HEK293 (cell line): ENCODE measurements around the gene LRRC4C.

Source experiments
- CTCF ChIA-PET: fragments of 350-600 bp; formaldehyde crosslinking; extraction: SDS; loops from one replicate; lab custom pipeline; 2021; ENCODE audit warnings: antibody characterized with exemption; lab: Yijun Ruan, JAX
- POLR2A ChIA-PET: fragments of 300-600 bp; formaldehyde crosslinking; extraction: SDS; loops from one replicate; lab custom pipeline; 2020; ENCODE audit warnings: antibody characterized with exemption, inconsistent platforms; lab: Yijun Ruan, JAX
- H3K27ac ChIP-seq: fragments of 200-500 bp; sonication (Bioruptor generic); 2 replicates; pipeline ENCODE4 v1.5.1; 2014; ENCODE audit warnings: low read depth, low read length, control low read depth, inconsistent platforms; ENCODE audit errors: extremely low read depth
- H3K36me3 ChIP-seq, 2 experiments: fragments of 200-500 bp in 1 of 2; sonication (Bioruptor generic) in 1 of 2; 1 replicate in 1 of 2; 2 replicates in 1 of 2; pipeline ENCODE4 v1.5.1; 2014 to 2017; ENCODE audit warnings: inconsistent platforms in 2 of 2, low read length in 2 of 2; ENCODE audit not compliant: control insufficient read depth in 2 of 2, insufficient read depth in 1 of 2
- H3K4me1 ChIP-seq: fragments of 200-500 bp; sonication (Bioruptor generic); 2 replicates; pipeline ENCODE4 v1.5.1; 2014; ENCODE audit warnings: mild to moderate bottlenecking, low read length, inconsistent platforms; ENCODE audit not compliant: control insufficient read depth, insufficient read depth
- H3K4me3 ChIP-seq: 2 replicates; pipeline ENCODE4 v1.5.1; 2011; ENCODE audit warnings: low read depth, mild to moderate bottlenecking, control low read depth, low read length, moderate library complexity
- H3K9me3 ChIP-seq: fragments of 200-500 bp; sonication (Bioruptor generic); 2 replicates; pipeline ENCODE4 v1.5.1; 2014; ENCODE audit warnings: low read depth, low read length, inconsistent platforms; ENCODE audit not compliant: control insufficient read depth, insufficient read depth
- HOXA7 ChIP-seq: sonication (generic); formaldehyde crosslinking; IDR thresholded peaks from 2 replicates; pipeline ENCODE4 v1.8.1; 2022; ENCODE audit warnings: missing genetic modification reagents, borderline replicate concordance
- KLF7 ChIP-seq: fragments of 450-650 bp; formaldehyde crosslinking; IDR thresholded peaks from 2 replicates; pipeline ENCODE4 v1.5.1; 2016; ENCODE audit warnings: missing biosample characterization, missing genetic modification characterization, borderline replicate concordance
- SCRT1 ChIP-seq: fragments of 450-650 bp; formaldehyde crosslinking; IDR thresholded peaks from 2 replicates; pipeline ENCODE4 v1.5.1; 2016; ENCODE audit warnings: missing biosample characterization, missing genetic modification characterization, borderline replicate concordance
- TCF7L2 ChIP-seq: IDR thresholded peaks from 2 replicates; pipeline ENCODE4 v1.6.1; 2011; ENCODE audit warnings: low read depth, mild to moderate bottlenecking, inconsistent platforms, low read length, moderate library complexity, borderline replicate concordance
- ZBTB17 ChIP-seq: fragments of 450-650 bp; formaldehyde crosslinking; IDR thresholded peaks from 2 replicates; pipeline ENCODE4 v1.5.1; 2016; ENCODE audit warnings: missing biosample characterization, missing genetic modification characterization
- ZNF157 ChIP-seq: fragments of 450-650 bp; formaldehyde crosslinking; IDR thresholded peaks from 2 replicates; pipeline ENCODE4 v1.5.1; 2016; ENCODE audit warnings: missing biosample characterization, missing genetic modification characterization
- ZNF2 ChIP-seq: fragments of 450-650 bp; formaldehyde crosslinking; IDR thresholded peaks from 2 replicates; pipeline ENCODE4 v1.5.1; 2016; ENCODE audit warnings: missing biosample characterization, missing genetic modification characterization
- ZNF223 ChIP-seq: fragments of 450-650 bp; formaldehyde crosslinking; IDR thresholded peaks from 2 replicates; pipeline ENCODE4 v1.5.1; 2016; ENCODE audit warnings: missing biosample characterization, missing genetic modification characterization
- ZNF23 ChIP-seq: fragments of 450-650 bp; formaldehyde crosslinking; IDR thresholded peaks from 2 replicates; pipeline ENCODE4 v1.5.1; 2016; ENCODE audit warnings: missing biosample characterization, missing genetic modification characterization, borderline replicate concordance
- ZNF24 ChIP-seq: fragments of 450-650 bp; formaldehyde crosslinking; IDR thresholded peaks from 2 replicates; pipeline ENCODE4 v1.5.1; 2016; ENCODE audit warnings: missing biosample characterization, missing genetic modification characterization
- ZNF302 ChIP-seq: fragments of 450-650 bp; formaldehyde crosslinking; IDR thresholded peaks from 2 replicates; pipeline ENCODE4 v1.5.1; 2016; ENCODE audit warnings: missing biosample characterization, missing genetic modification characterization, low read depth
- ZNF335 ChIP-seq: fragments of 450-650 bp; formaldehyde crosslinking; conservative IDR thresholded peaks from 2 replicates; pipeline ENCODE4 v1.5.1; 2016; ENCODE audit warnings: missing biosample characterization, missing genetic modification characterization
- ZNF366 ChIP-seq: fragments of 450-650 bp; formaldehyde crosslinking; conservative IDR thresholded peaks from 2 replicates; pipeline ENCODE4 v1.5.1; 2016; ENCODE audit warnings: missing biosample characterization, missing genetic modification characterization
- ZNF514 ChIP-seq: fragments of 450-650 bp; formaldehyde crosslinking; IDR thresholded peaks from 2 replicates; pipeline ENCODE4 v1.5.1; 2016; ENCODE audit warnings: missing biosample characterization, missing genetic modification characterization
- ZNF529 ChIP-seq: fragments of 450-650 bp; formaldehyde crosslinking; IDR thresholded peaks from 2 replicates; pipeline ENCODE4 v1.5.1; 2017; ENCODE audit warnings: missing genetic modification characterization, missing biosample characterization; ENCODE audit not compliant: insufficient replicate concordance
- ZNF549 ChIP-seq: fragments of 450-650 bp; IDR thresholded peaks from 2 replicates; pipeline ENCODE4 v1.5.1; 2018; ENCODE audit warnings: missing biosample characterization, missing genetic modification characterization, mild to moderate bottlenecking, inconsistent platforms, moderate library complexity
- ZNF558 ChIP-seq: fragments of 450-650 bp; formaldehyde crosslinking; IDR thresholded peaks from 2 replicates; pipeline ENCODE4 v1.5.1; 2016; ENCODE audit warnings: missing biosample characterization, missing genetic modification characterization
- ZNF777 ChIP-seq: fragments of 450-650 bp; formaldehyde crosslinking; IDR thresholded peaks from 2 replicates; pipeline ENCODE4 v1.5.1; 2017; ENCODE audit warnings: missing biosample characterization, missing genetic modification characterization, borderline replicate concordance
- ZNF837 ChIP-seq: fragments of 450-650 bp; formaldehyde crosslinking; IDR thresholded peaks from 2 replicates; pipeline ENCODE4 v1.5.1; 2016; ENCODE audit warnings: missing biosample characterization, missing genetic modification characterization
- TF ChIP-seq, protein P1 (sequence below): fragments of 450-650 bp; formaldehyde crosslinking; IDR thresholded peaks from 2 replicates; pipeline ENCODE4 v1.5.1; 2016; ENCODE audit warnings: missing biosample characterization, missing genetic modification characterization
- TF ChIP-seq, protein P2 (sequence below): fragments of 450-650 bp; formaldehyde crosslinking; IDR thresholded peaks from 2 replicates; pipeline ENCODE4 v1.5.1; 2016; ENCODE audit warnings: missing biosample characterization, missing genetic modification characterization
- TF ChIP-seq, protein P3 (sequence below): fragments of 450-650 bp; formaldehyde crosslinking; optimal IDR thresholded peaks from 2 replicates; pipeline ENCODE3; 2016; ENCODE audit warnings: missing biosample characterization, mild to moderate bottlenecking, missing genetic modification characterization
- TF ChIP-seq, protein P4 (sequence below): fragments of 450-650 bp; formaldehyde crosslinking; IDR thresholded peaks from 2 replicates; pipeline ENCODE4 v1.5.1; 2017; ENCODE audit warnings: missing biosample characterization, missing genetic modification characterization
- TF ChIP-seq, protein P5 (sequence below): fragments of 450-650 bp; formaldehyde crosslinking; IDR thresholded peaks from 2 replicates; pipeline ENCODE4 v1.5.1; 2017; ENCODE audit warnings: missing biosample characterization, missing genetic modification characterization
- TF ChIP-seq, protein P6 (sequence below): fragments of 450-650 bp; formaldehyde crosslinking; conservative IDR thresholded peaks from 2 replicates; pipeline ENCODE4 v1.5.1; 2016; ENCODE audit warnings: low read depth, missing biosample characterization, missing genetic modification characterization

The LRRC4C gene

DNA sequence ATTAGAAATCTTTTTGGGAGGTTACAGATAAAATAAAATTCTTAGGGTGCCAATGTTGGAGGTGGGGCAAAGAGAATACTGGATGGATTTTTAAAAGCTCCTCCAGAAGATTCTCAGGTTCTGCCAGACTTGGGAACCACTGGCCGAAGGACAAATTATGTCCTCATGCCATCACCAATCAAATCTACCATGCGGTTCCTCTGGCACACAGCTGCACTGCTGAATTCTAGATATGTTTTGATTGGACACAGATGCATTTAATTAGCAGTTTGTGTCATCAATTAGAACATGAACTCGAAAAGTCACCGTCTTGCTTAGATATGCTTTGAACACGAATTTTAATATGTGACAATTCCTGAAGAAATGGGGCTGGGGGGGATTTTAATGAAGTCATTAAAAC is 1269.2 kb downstream of the LRRC4C start:
- CTCF ChIA-PET, result no interaction called here
- H3K36me3 ChIP-seq, result no peaks in the 10 kb centered on the region
- H3K4me1 ChIP-seq, result no peaks in the 10 kb centered on the region
- TF ChIP-seq ZNF302 (no peak), KLF7 (tag by site-specific recombination) (no peak), ZNF837 (tag by site-specific recombination) (no peak), ZNF366 (tag by site-specific recombination) (no peak), TCF7L2 (no peak)
- TF ChIP-seq, protein P1, sequence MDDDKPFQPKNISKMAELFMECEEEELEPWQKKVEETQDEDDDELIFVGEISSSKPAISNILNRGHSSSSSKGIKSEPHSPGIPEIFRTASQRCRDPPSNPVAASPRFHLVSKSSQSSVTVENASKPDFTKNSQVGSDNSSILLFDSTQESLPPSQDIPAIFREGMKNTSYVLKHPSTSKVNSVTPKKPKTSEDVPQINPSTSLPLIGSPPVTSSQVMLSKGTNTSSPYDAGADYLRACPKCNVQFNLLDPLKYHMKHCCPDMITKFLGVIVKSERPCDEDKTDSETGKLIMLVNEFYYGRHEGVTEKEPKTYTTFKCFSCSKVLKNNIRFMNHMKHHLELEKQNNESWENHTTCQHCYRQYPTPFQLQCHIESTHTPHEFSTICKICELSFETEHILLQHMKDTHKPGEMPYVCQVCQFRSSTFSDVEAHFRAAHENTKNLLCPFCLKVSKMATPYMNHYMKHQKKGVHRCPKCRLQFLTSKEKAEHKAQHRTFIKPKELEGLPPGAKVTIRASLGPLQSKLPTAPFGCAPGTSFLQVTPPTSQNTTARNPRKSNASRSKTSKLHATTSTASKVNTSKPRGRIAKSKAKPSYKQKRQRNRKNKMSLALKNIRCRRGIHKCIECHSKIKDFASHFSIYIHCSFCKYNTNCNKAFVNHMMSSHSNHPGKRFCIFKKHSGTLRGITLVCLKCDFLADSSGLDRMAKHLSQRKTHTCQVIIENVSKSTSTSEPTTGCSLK (tag by site-specific recombination), result no peak
- TF ChIP-seq, protein P2, sequence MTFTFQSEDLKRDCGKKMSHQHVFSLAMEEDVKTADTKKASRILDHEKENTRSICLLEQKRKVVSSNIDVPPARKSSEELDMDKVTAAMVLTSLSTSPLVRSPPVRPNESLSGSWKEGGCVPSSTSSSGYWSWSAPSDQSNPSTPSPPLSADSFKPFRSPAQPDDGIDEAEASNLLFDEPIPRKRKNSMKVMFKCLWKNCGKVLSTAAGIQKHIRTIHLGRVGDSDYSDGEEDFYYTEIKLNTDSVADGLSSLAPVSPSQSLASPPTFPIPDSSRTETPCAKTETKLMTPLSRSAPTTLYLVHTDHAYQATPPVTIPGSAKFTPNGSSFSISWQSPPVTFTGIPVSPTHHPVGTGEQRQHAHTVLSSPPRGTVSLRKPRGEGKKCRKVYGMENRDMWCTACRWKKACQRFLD (tag by site-specific recombination), result no peak
- no peak overlapping the region for H3K27ac ChIP-seq
- H3K4me3 ChIP-seq, result no peak overlapping the region
- POLR2A ChIA-PET, result no interaction called here
- H3K9me3 ChIP-seq, result no peaks in the 10 kb centered on the region

DNA sequence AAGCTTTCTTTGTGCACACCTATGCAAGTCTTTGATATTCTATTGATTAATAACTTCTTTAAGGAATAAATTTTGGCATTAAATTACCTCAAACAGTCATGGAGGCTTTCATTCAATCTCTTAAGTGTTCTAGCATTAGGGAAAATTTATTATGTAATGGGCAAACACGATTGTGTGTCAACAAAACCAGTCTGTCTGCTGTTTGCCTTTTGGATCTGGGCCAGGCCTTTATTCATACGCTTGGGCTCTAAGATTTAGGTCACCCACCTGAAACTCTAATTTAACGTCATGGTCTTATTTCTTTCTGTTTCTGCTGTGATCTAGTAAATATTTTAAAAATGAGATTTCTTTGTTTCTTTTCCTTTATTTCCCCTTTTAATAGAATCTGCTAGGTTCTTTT is 1270.6 kb downstream of the LRRC4C start:
- H3K4me3 ChIP-seq, result no peak overlapping the region
- ChIA-PET POLR2A (no interaction called here), CTCF (no interaction called here)
- no peak overlapping the region for H3K27ac ChIP-seq
- H3K4me1 ChIP-seq, result no peaks in the 10 kb centered on the region
- no peaks in the 10 kb centered on the region for H3K36me3 ChIP-seq
- H3K9me3 ChIP-seq, result no peaks in the 10 kb centered on the region
- no peak for TF ChIP-seq ZNF335
- no peak for TF ChIP-seq ZNF529 (tag by site-specific recombination)
- TF ChIP-seq, protein P3, sequence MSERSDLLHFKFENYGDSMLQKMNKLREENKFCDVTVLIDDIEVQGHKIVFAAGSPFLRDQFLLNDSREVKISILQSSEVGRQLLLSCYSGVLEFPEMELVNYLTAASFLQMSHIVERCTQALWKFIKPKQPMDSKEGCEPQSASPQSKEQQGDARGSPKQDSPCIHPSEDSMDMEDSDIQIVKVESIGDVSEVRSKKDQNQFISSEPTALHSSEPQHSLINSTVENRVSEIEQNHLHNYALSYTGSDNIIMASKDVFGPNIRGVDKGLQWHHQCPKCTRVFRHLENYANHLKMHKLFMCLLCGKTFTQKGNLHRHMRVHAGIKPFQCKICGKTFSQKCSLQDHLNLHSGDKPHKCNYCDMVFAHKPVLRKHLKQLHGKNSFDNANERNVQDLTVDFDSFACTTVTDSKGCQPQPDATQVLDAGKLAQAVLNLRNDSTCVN (tag by site-specific recombination), result no peak
- TF ChIP-seq ZNF23 (tag by site-specific recombination), result no peak
- no peak for TF ChIP-seq ZNF549 (tag by site-specific recombination)
- TF ChIP-seq, protein P4, sequence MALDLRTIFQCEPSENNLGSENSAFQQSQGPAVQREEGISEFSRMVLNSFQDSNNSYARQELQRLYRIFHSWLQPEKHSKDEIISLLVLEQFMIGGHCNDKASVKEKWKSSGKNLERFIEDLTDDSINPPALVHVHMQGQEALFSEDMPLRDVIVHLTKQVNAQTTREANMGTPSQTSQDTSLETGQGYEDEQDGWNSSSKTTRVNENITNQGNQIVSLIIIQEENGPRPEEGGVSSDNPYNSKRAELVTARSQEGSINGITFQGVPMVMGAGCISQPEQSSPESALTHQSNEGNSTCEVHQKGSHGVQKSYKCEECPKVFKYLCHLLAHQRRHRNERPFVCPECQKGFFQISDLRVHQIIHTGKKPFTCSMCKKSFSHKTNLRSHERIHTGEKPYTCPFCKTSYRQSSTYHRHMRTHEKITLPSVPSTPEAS (tag by site-specific recombination), result no peak
- no peak for TF ChIP-seq ZNF223 (tag by site-specific recombination)
- TF ChIP-seq ZBTB17 (tag by site-specific recombination), result no peak
- no peak for TF ChIP-seq ZNF157 (tag by site-specific recombination)
- no peak for TF ChIP-seq ZNF514 (tag by site-specific recombination)
- TF ChIP-seq, protein P5, sequence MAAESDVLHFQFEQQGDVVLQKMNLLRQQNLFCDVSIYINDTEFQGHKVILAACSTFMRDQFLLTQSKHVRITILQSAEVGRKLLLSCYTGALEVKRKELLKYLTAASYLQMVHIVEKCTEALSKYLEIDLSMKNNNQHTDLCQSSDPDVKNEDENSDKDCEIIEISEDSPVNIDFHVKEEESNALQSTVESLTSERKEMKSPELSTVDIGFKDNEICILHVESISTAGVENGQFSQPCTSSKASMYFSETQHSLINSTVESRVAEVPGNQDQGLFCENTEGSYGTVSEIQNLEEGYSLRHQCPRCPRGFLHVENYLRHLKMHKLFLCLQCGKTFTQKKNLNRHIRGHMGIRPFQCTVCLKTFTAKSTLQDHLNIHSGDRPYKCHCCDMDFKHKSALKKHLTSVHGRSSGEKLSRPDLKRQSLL (tag by site-specific recombination), result no peak
- no peak for TF ChIP-seq ZNF2 (tag by site-specific recombination)
- no peak for TF ChIP-seq ZNF24 (tag by site-specific recombination)
- no peak for TF ChIP-seq SCRT1 (tag by site-specific recombination)
- TF ChIP-seq ZNF777 (tag by site-specific recombination), result no peak
- TF ChIP-seq, protein P6, sequence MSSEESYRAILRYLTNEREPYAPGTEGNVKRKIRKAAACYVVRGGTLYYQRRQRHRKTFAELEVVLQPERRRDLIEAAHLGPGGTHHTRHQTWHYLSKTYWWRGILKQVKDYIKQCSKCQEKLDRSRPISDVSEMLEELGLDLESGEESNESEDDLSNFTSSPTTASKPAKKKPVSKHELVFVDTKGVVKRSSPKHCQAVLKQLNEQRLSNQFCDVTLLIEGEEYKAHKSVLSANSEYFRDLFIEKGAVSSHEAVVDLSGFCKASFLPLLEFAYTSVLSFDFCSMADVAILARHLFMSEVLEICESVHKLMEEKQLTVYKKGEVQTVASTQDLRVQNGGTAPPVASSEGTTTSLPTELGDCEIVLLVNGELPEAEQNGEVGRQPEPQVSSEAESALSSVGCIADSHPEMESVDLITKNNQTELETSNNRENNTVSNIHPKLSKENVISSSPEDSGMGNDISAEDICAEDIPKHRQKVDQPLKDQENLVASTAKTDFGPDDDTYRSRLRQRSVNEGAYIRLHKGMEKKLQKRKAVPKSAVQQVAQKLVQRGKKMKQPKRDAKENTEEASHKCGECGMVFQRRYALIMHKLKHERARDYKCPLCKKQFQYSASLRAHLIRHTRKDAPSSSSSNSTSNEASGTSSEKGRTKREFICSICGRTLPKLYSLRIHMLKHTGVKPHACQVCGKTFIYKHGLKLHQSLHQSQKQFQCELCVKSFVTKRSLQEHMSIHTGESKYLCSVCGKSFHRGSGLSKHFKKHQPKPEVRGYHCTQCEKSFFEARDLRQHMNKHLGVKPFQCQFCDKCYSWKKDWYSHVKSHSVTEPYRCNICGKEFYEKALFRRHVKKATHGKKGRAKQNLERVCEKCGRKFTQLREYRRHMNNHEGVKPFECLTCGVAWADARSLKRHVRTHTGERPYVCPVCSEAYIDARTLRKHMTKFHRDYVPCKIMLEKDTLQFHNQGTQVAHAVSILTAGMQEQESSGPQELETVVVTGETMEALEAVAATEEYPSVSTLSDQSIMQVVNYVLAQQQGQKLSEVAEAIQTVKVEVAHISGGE, result no peak
- no peak for TF ChIP-seq HOXA7 (CRISPR knock-in tag)
- no peak for TF ChIP-seq ZNF558 (tag by site-specific recombination)
